ENCODE data around the gene SLC27A2.

SLC27A2 gene

DNA sequence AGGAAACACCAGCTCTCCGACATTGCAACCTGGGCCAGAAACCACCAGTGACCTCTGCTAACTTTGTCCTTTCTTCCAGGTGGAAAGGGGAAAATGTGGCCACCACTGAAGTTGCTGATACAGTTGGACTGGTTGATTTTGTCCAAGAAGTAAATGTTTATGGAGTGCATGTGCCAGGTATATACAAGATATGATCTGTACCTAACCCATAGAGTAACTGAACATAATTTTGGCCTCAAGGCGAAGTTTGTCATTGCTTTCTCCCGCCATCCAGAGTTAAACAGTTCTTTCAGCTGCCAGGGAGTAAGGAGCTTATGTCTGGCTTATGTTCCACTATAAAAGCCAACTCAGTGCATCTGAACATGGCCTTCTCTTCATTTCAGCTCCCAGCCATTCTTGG, 46.9 kb downstream of the SLC27A2 start:
- H3K27me3 ChIP-seq (ENCODE audit: control insufficient read depth, insufficient read depth, low read length) = no peaks in the 10 kb centered on the region
- no peak overlapping the region for H3K4me3 ChIP-seq (ENCODE audit: low read depth, low read length)
- no peaks in the 10 kb centered on the region for H3K36me3 ChIP-seq (ENCODE audit: control insufficient read depth, insufficient read depth, low read length)
- H3K9ac ChIP-seq (ENCODE audit: low read depth, low read length) = no peak overlapping the region
- no peaks in the 10 kb centered on the region for H3K4me1 ChIP-seq (ENCODE audit: control insufficient read depth, insufficient read depth, low read length)
- no peaks in the 10 kb centered on the region for H3K9me3 ChIP-seq (ENCODE audit: control insufficient read depth, insufficient read depth, low read length)

DNA sequence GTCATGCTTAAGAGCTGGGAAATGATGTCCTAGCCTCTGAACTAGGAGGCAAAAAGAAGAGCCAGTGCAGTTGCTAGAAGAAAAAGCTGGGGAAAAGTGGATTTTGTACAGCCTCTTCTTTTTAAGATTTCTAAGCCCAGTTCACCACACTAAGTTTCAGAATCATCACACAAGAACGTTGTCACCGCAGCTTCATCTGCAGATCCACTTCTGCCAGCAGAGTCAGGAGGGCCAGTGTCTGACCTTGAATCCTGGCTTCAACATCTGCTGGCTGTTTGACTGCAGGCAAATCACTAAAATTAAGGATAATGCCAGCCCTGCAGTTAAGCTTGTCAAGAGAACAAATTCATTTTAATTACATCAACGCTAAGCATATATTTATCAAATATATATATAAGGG, 47.3 kb downstream of the SLC27A2 start:
- no peaks in the 10 kb centered on the region for H3K4me1 ChIP-seq (ENCODE audit: control insufficient read depth, insufficient read depth, low read length)

DNA sequence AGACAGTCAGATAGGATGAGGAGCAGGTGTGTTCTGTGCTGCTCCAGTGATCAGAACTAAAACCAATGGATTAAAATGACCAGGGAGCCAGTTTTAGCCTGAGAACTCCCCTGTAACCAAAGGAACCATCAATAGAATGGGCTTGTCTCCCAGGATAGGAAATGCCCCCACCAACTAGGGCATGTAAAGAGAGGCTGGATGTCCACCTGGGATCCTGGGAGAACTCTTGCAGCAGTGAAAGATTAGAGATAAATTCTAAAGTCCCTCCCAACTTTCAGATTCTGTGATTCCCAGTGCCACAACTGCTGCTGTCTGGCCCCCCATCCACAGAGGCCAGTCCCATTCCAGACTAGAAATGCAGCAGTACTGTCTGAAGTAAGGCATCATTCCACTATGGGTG, 49.8 kb downstream of the SLC27A2 start:
- no peaks in the 10 kb centered on the region for H3K36me3 ChIP-seq (ENCODE audit: control insufficient read depth, insufficient read depth, low read length)
- no peaks in the 10 kb centered on the region for H3K9me3 ChIP-seq (ENCODE audit: control insufficient read depth, insufficient read depth, low read length)
- H3K4me1 ChIP-seq (ENCODE audit: control insufficient read depth, insufficient read depth, low read length) = no peaks in the 10 kb centered on the region
- H3K27me3 ChIP-seq (ENCODE audit: control insufficient read depth, insufficient read depth, low read length) = no peaks in the 10 kb centered on the region
- no peak overlapping the region for H3K9ac ChIP-seq (ENCODE audit: low read depth, low read length)
- no peak overlapping the region for H3K4me3 ChIP-seq (ENCODE audit: low read depth, low read length)

More for the DNA sequence above, 47.3 kb downstream of the SLC27A2 start:
- H3K27me3 ChIP-seq (ENCODE audit: control insufficient read depth, insufficient read depth, low read length) = no peaks in the 10 kb centered on the region
- no peaks in the 10 kb centered on the region for H3K36me3 ChIP-seq (ENCODE audit: control insufficient read depth, insufficient read depth, low read length)
- H3K4me3 ChIP-seq (ENCODE audit: low read depth, low read length) = no peak overlapping the region
- no peaks in the 10 kb centered on the region for H3K9me3 ChIP-seq (ENCODE audit: control insufficient read depth, insufficient read depth, low read length)
- no peak overlapping the region for H3K9ac ChIP-seq (ENCODE audit: low read depth, low read length)

DNA sequence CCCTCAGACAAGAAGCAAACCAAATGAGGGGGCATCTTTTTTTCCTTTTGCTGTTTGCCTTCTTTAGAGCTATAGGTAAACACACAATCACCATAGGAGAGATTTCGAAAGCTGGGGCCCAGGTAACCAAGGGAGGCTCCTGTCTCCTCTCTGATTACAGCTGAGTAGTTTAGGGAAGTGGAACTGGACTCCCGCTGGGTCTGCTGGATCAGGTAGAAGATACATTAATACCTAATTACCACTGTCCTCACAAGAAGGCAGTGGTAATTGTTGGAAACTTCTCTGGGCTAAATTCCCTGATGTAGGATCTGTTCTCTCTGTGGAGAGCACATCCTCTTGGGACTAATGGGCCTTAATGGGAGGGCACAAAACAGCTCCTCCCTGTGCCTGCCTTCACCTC, 50.8 kb downstream of the SLC27A2 start:
- Histone ChIP-seq H3K4me3 (ENCODE audit: low read depth, low read length) (no peak overlapping the region), H3K4me1 (ENCODE audit: control insufficient read depth, insufficient read depth, low read length) (no peaks in the 10 kb centered on the region), H3K9me3 (ENCODE audit: control insufficient read depth, insufficient read depth, low read length) (no peaks in the 10 kb centered on the region), H3K9ac (ENCODE audit: low read depth, low read length) (no peak overlapping the region), H3K27me3 (ENCODE audit: control insufficient read depth, insufficient read depth, low read length) (no peaks in the 10 kb centered on the region), H3K36me3 (ENCODE audit: control insufficient read depth, insufficient read depth, low read length) (no peaks in the 10 kb centered on the region)

DNA sequence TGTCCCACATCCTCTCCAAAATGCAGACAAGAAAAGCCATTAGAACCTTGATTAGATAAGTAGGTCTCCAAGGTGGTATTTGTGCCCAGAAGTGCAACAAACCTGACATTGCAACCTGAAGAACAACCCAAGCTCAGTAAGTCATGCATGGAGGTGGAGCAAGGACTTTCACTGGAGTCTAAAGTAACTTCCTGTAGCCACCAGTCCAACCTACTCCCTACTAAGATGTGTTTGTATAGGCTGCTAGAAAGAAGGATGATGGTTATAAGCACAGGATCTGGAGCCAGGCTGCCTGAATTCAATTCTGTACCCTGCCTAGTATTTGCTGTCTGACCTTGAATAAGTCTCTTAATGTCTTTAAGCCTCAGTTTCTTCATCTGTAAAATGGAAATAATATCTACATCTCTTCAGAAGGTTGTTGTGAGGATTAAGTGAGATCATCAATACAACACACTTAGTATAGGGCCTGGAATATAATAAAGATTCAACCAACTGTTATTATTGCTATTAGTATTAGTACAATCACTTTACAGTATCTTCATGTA, 51.3 kb downstream of the SLC27A2 start:
- Histone ChIP-seq H3K9me3 (ENCODE audit: control insufficient read depth, insufficient read depth, low read length) (no peaks in the 10 kb centered on the region), H3K36me3 (ENCODE audit: control insufficient read depth, insufficient read depth, low read length) (no peaks in the 10 kb centered on the region), H3K9ac (ENCODE audit: low read depth, low read length) (no peak overlapping the region), H3K4me3 (ENCODE audit: low read depth, low read length) (no peak overlapping the region), H3K27me3 (ENCODE audit: control insufficient read depth, insufficient read depth, low read length) (no peaks in the 10 kb centered on the region), H3K4me1 (ENCODE audit: control insufficient read depth, insufficient read depth, low read length) (no peaks in the 10 kb centered on the region)

DNA sequence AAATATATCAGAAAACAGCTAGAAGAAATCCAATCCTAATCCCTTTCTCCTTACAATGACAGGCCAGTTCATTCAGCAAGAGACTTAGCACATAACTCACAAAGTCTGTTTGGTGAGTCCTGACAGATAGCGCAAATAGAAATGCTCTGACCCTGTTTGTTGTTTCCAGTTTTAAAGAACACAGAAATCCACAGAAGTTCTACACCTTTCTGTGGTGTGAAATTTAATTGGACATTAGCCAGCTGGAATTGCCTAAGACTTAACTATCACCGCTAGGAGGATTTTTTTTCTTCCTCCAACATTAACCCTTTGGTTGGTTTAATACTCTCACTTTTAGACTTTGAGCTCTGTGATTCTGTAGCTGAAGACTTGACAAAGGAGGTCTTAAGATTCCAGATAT, 52.8 kb downstream of the SLC27A2 start:
- H3K9me3 ChIP-seq (ENCODE audit: control insufficient read depth, insufficient read depth, low read length) = no peaks in the 10 kb centered on the region
- no peaks in the 10 kb centered on the region for H3K27me3 ChIP-seq (ENCODE audit: control insufficient read depth, insufficient read depth, low read length)
- no peak overlapping the region for H3K9ac ChIP-seq (ENCODE audit: low read depth, low read length)
- H3K36me3 ChIP-seq (ENCODE audit: control insufficient read depth, insufficient read depth, low read length) = no peaks in the 10 kb centered on the region
- H3K4me3 ChIP-seq (ENCODE audit: low read depth, low read length) = no peak overlapping the region
- no peaks in the 10 kb centered on the region for H3K4me1 ChIP-seq (ENCODE audit: control insufficient read depth, insufficient read depth, low read length)

DNA sequence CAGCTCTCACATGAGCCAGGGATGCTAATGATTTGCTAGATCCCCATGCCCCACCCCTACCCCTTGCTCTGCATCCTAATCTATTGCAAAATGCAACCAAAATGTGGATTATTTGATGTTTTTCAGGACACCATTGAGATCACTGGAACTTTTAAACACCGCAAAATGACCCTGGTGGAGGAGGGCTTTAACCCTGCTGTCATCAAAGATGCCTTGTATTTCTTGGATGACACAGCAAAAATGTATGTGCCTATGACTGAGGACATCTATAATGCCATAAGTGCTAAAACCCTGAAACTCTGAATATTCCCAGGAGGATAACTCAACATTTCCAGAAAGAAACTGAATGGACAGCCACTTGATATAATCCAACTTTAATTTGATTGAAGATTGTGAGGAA, 53.8 kb downstream of the SLC27A2 start:
- Histone ChIP-seq H3K4me3 (ENCODE audit: low read depth, low read length) (no peak overlapping the region), H3K4me1 (ENCODE audit: control insufficient read depth, insufficient read depth, low read length) (no peaks in the 10 kb centered on the region), H3K9ac (ENCODE audit: low read depth, low read length) (no peak overlapping the region), H3K9me3 (ENCODE audit: control insufficient read depth, insufficient read depth, low read length) (no peaks in the 10 kb centered on the region), H3K27me3 (ENCODE audit: control insufficient read depth, insufficient read depth, low read length) (no peaks in the 10 kb centered on the region), H3K36me3 (ENCODE audit: control insufficient read depth, insufficient read depth, low read length) (no peaks in the 10 kb centered on the region)

DNA sequence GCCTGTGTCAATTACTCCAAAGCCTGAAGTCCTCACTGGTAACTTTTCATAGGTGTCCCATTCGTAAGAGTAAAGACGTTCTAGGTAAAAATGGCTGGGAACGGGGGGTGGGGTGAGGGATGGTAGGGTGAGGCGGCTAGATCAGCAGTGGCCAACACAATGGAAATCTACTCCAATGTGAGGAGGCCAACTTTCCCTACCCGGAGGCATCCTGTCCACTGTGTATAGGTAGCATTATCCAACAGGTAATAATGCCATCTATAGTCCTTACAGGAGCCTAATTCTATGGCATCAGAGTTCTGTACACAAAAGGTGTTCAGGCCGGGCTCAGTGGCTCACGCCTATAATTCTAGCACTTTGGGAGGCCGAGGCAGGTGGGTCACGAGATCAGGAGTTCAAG, 54.4 kb downstream of the SLC27A2 start:
- Histone ChIP-seq H3K27me3 (ENCODE audit: control insufficient read depth, insufficient read depth, low read length) (no peaks in the 10 kb centered on the region), H3K4me1 (ENCODE audit: control insufficient read depth, insufficient read depth, low read length) (no peaks in the 10 kb centered on the region), H3K9ac (ENCODE audit: low read depth, low read length) (no peak overlapping the region), H3K4me3 (ENCODE audit: low read depth, low read length) (no peak overlapping the region), H3K36me3 (ENCODE audit: control insufficient read depth, insufficient read depth, low read length) (no peaks in the 10 kb centered on the region), H3K9me3 (ENCODE audit: control insufficient read depth, insufficient read depth, low read length) (no peaks in the 10 kb centered on the region)

DNA sequence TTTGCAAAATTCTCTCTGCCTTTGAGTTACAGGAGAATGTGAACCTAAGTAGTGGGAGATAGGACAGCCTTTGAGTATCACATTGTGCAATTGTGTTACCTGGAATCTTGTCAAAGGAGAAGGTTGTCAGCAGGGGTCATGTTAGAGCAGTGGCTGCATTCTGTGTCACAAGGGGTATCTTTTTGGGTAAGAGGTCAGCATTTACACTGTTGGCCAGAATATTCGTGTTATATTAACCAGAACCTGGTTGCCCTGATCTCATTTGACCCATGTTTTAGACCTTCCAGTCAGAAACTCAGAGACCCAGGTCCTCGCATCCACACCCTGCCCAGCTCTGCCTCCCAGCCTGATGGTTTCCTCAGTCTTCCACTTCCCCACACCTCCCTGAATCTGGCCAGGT, 56.3 kb downstream of the SLC27A2 start:
- H3K27me3 ChIP-seq (ENCODE audit: control insufficient read depth, insufficient read depth, low read length) = no peaks in the 10 kb centered on the region
- no peaks in the 10 kb centered on the region for H3K4me1 ChIP-seq (ENCODE audit: control insufficient read depth, insufficient read depth, low read length)
- no peak overlapping the region for H3K4me3 ChIP-seq (ENCODE audit: low read depth, low read length)
- no peak overlapping the region for H3K9ac ChIP-seq (ENCODE audit: low read depth, low read length)
- no peaks in the 10 kb centered on the region for H3K36me3 ChIP-seq (ENCODE audit: control insufficient read depth, insufficient read depth, low read length)
- H3K9me3 ChIP-seq (ENCODE audit: control insufficient read depth, insufficient read depth, low read length) = no peaks in the 10 kb centered on the region

DNA sequence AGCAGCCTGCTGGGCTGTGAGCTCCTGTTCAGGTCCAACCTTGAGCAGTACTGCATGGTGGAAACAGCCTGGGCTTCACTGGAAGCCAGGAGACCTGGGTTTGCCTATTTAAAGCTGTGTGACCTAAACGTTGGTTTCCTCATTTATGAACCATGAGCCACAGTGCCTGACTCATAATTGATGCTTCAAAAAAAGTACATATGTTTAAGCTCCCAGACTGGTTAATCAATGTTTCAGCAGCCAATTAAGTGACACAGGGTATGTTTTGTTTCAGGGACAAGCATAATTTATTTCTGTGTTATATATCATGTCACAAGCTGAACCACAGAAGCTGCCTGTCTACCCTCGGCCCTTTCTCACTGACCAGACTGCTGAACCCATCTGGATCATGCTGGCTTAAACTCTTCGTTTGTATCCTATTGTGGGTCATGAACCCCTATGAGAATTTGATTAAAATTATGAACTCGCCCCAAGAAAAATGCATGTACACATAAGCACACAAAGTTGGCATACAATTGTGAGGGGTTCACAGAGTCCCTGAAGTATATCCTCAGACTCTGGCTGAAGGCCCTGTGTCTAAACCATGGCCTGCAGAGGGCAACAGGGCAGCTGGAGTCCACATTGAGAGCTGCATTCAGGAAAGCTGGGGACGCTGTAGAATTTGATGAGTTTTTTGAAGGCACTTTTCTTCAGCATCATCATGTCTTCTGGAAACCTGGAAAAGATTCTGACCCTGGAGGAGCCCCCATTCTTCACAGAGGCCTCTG, 59.9 kb downstream of the SLC27A2 start:
- Histone ChIP-seq H3K4me3 (ENCODE audit: low read depth, low read length) (no peak overlapping the region), H3K4me1 (ENCODE audit: control insufficient read depth, insufficient read depth, low read length) (no peaks in the 10 kb centered on the region), H3K9ac (ENCODE audit: low read depth, low read length) (no peak overlapping the region), H3K36me3 (ENCODE audit: control insufficient read depth, insufficient read depth, low read length) (no peaks in the 10 kb centered on the region), H3K27me3 (ENCODE audit: control insufficient read depth, insufficient read depth, low read length) (no peaks in the 10 kb centered on the region), H3K9me3 (ENCODE audit: control insufficient read depth, insufficient read depth, low read length) (no peaks in the 10 kb centered on the region)

DNA sequence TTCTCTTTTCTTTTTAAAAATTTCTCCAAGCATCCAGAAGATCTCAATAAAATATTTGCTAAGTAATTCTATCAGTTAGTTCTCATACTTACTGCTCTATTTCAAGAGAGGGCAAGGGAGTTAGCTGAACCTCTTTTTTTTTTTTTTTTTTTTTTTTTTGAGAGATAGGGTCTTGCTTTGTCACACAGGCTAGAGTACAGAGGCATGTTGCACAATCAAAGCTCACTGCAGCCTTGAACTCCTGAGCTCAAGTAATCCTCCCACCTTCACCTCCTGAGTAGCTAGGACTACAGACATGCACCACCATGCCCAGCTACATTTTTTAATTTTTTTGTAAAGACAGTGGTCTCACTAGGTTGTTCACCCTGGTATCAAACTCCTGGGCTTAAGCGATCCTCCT, 62.2 kb downstream of the SLC27A2 start:
- no peaks in the 10 kb centered on the region for H3K36me3 ChIP-seq (ENCODE audit: control insufficient read depth, insufficient read depth, low read length)
- no peaks in the 10 kb centered on the region for H3K4me1 ChIP-seq (ENCODE audit: control insufficient read depth, insufficient read depth, low read length)
- H3K9me3 ChIP-seq (ENCODE audit: control insufficient read depth, insufficient read depth, low read length) = no peaks in the 10 kb centered on the region
- no peaks in the 10 kb centered on the region for H3K27me3 ChIP-seq (ENCODE audit: control insufficient read depth, insufficient read depth, low read length)
- no peak overlapping the region for H3K9ac ChIP-seq (ENCODE audit: low read depth, low read length)
- H3K4me3 ChIP-seq (ENCODE audit: low read depth, low read length) = no peak overlapping the region

DNA sequence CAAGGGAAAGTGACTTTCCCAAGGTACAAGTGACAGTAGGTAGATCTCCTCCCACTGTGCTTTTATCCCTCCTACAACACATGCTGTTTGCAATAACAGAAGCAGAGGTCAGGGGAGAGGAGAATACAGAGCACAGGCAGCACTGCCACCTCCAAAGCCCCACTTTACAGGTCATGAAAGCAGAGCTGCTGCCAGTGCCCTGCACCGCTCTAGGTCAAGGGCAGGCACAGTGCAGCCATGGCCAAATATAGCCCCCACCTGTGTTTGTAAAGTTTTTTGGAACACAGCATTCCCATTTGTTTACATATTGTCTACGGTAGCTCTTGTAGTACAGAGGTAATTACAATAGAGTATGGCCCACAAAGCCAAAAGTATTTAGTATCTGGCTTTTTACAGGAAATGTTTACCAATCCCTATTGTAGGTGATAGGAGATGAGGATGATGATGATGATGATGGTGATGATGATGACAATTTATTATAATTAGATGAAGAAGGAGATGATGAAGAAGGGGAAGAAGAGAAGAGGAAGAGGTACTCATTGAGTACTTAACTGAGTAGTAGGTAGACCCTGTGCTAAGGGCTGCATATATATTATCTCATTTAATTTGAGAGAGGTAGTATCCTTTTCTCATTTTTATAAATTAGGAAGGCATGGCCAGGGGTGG, 63.1 kb downstream of the SLC27A2 start:
- no peaks in the 10 kb centered on the region for H3K4me1 ChIP-seq (ENCODE audit: control insufficient read depth, insufficient read depth, low read length)
- H3K27me3 ChIP-seq (ENCODE audit: control insufficient read depth, insufficient read depth, low read length) = no peaks in the 10 kb centered on the region
- H3K9me3 ChIP-seq (ENCODE audit: control insufficient read depth, insufficient read depth, low read length) = no peaks in the 10 kb centered on the region

More for the DNA sequence above, 63.1 kb downstream of the SLC27A2 start:
- Histone ChIP-seq H3K9ac (ENCODE audit: low read depth, low read length) (no peak overlapping the region), H3K4me3 (ENCODE audit: low read depth, low read length) (no peak overlapping the region), H3K36me3 (ENCODE audit: control insufficient read depth, insufficient read depth, low read length) (no peaks in the 10 kb centered on the region)

All from iPS-15b (cell line).